ENCODE results near the gene CLEC2D.
"Not testable (repeated sequence)": the region's sequence is repeated elsewhere in the genome, so short reads cannot be mapped to it uniquely, and the experiment has no call there.

The CLEC2D gene

GRCh38 chr12:9634969-9635754 is 34.4 kb upstream of the CLEC2D start:
- no peak for TF ChIP-seq CTCF (IDR thresholded peaks at IDR 0.05; ENCODE audit: control insufficient read depth, extremely low read depth, insufficient read depth)
- no peak for DNase-seq (ENCODE audit: low read depth)
- no peak overlapping the region for H3K4me3 ChIP-seq (ENCODE audit: low read depth, low read length)

GRCh38 chr12:9636150-9636850 is 33.2 kb upstream of the CLEC2D start:
- no peak for TF ChIP-seq CTCF (IDR thresholded peaks at IDR 0.05; ENCODE audit: control insufficient read depth, extremely low read depth, insufficient read depth)
- no peak for DNase-seq (ENCODE audit: low read depth)
- H3K4me3 ChIP-seq (ENCODE audit: low read depth, low read length), result no peak overlapping the region

GRCh38 chr12:9636851-9637206 is 32.7 kb upstream of the CLEC2D start:
- DNase-seq (ENCODE audit: low read depth), result no peak
- H3K4me3 ChIP-seq (ENCODE audit: low read depth, low read length), result no peak overlapping the region
- no peak for TF ChIP-seq CTCF (IDR thresholded peaks at IDR 0.05; ENCODE audit: control insufficient read depth, extremely low read depth, insufficient read depth)

- TF ChIP-seq CTCF (IDR thresholded peaks at IDR 0.05; ENCODE audit: control insufficient read depth, extremely low read depth, insufficient read depth), result no peak
- no peak overlapping the region for H3K4me3 ChIP-seq (ENCODE audit: low read depth, low read length)
- no peak for DNase-seq (ENCODE audit: low read depth)
Measured at GRCh38 chr12:9640024-9640423, 29.5 kb upstream of the CLEC2D start.

GRCh38 chr12:9642606-9643265 is 26.8 kb upstream of the CLEC2D start:
- TF ChIP-seq CTCF (IDR thresholded peaks at IDR 0.05; ENCODE audit: control insufficient read depth, extremely low read depth, insufficient read depth), result no peak
- DNase-seq (ENCODE audit: low read depth), result no peak
- no peak overlapping the region for H3K4me3 ChIP-seq (ENCODE audit: low read depth, low read length)

- no peak for DNase-seq (ENCODE audit: low read depth)
- TF ChIP-seq CTCF (IDR thresholded peaks at IDR 0.05; ENCODE audit: control insufficient read depth, extremely low read depth, insufficient read depth), result no peak
- no peak overlapping the region for H3K4me3 ChIP-seq (ENCODE audit: low read depth, low read length)
Measured at GRCh38 chr12:9643266-9643660, 26.2 kb upstream of the CLEC2D start.

- H3K4me3 ChIP-seq (ENCODE audit: low read depth, low read length); DNase-seq (ENCODE audit: low read depth): not testable (repeated sequence)
Measured at GRCh38 chr12:9644985-9645551, 24.4 kb upstream of the CLEC2D start.
